DOHH2 (cell line): Measurements from ENCODE around the gene ZNF124.

Source experiments
- H3F3A ChIP-seq: fragments of 200-600 bp; sonication (generic), shearing (Covaris generic); 2 replicates; pipeline ENCODE4 v1.6.0; 2016; ENCODE audit warnings: antibody characterized with exemption, mild to moderate bottlenecking; ENCODE audit not compliant: control insufficient read depth, insufficient read depth
- H3K27ac ChIP-seq: fragments of 200-600 bp; sonication (generic); 2 replicates; pipeline ENCODE4 v1.5.1; 2014; ENCODE audit warnings: low read depth, mild to moderate bottlenecking, low read length, moderate library complexity
- H3K27me3 ChIP-seq: fragments of 200-600 bp; sonication (generic); 2 replicates; pipeline ENCODE4 v1.6.1; 2014; ENCODE audit warnings: mild to moderate bottlenecking, low read length, mixed read lengths; ENCODE audit not compliant: control insufficient read depth
- H3K36me3 ChIP-seq: fragments of 200-600 bp; sonication (generic); 2 replicates; pipeline ENCODE4 v1.6.1; 2014; ENCODE audit warnings: mild to moderate bottlenecking, low read length, moderate library complexity, mixed read lengths; ENCODE audit not compliant: control insufficient read depth
- H3K4me1 ChIP-seq: fragments of 200-600 bp; sonication (generic); 2 replicates; pipeline ENCODE4 v1.6.1; 2014; ENCODE audit warnings: mild to moderate bottlenecking, low read length, mixed read lengths; ENCODE audit not compliant: control insufficient read depth
- H3K4me2 ChIP-seq: fragments of 200-600 bp; sonication (generic); 2 replicates; pipeline ENCODE4 v1.6.0; 2014; ENCODE audit warnings: mild to moderate bottlenecking, low read length, moderate library complexity
- H3K4me3 ChIP-seq: fragments of 200-600 bp; sonication (generic); 2 replicates; pipeline ENCODE4 v1.5.1; 2014; ENCODE audit warnings: mild to moderate bottlenecking, low read length, mixed read lengths
- H3K79me2 ChIP-seq: fragments of 200-600 bp; sonication (generic); 2 replicates; pipeline ENCODE4 v1.6.1; 2014; ENCODE audit warnings: mild to moderate bottlenecking, low read length, mixed read lengths; ENCODE audit not compliant: control insufficient read depth
- H3K9me2 ChIP-seq: fragments of 200-600 bp; sonication (generic); replicated peaks from 2 replicates; pipeline ENCODE4 v1.6.1; 2014; ENCODE audit warnings: mild to moderate bottlenecking, low read length, mixed read lengths; ENCODE audit not compliant: control insufficient read depth
- H3K9me3 ChIP-seq: fragments of 200-600 bp; sonication (generic); 2 replicates; pipeline ENCODE4 v1.6.1; 2014; ENCODE audit warnings: antibody characterized with exemption, low read length, mixed read lengths; ENCODE audit not compliant: control insufficient read depth, insufficient read depth
- H4K20me1 ChIP-seq: fragments of 200-600 bp; sonication (generic); 2 replicates; pipeline ENCODE4 v1.6.0; 2014; ENCODE audit warnings: low read depth, mild to moderate bottlenecking, antibody characterized with exemption, low read length, moderate library complexity; ENCODE audit not compliant: control insufficient read depth, insufficient read depth
- EZH2phosphoT487 ChIP-seq: fragments of 200-600 bp; sonication (generic); IDR thresholded peaks from 2 replicates; pipeline ENCODE4 v1.6.1; 2017; ENCODE audit warnings: borderline replicate concordance, mild to moderate bottlenecking, antibody characterized with exemption, low read length, moderate library complexity, mixed read lengths
- TF ChIP-seq, protein P1 (sequence below): fragments of 200-600 bp; sonication (generic); IDR thresholded peaks from one replicate; pipeline ENCODE4 v1.5.1; 2014; ENCODE audit warnings: antibody characterized with exemption, mild to moderate bottlenecking, low read depth, low read length; ENCODE audit not compliant: poor library complexity, severe bottlenecking

ZNF124 gene

DNA sequence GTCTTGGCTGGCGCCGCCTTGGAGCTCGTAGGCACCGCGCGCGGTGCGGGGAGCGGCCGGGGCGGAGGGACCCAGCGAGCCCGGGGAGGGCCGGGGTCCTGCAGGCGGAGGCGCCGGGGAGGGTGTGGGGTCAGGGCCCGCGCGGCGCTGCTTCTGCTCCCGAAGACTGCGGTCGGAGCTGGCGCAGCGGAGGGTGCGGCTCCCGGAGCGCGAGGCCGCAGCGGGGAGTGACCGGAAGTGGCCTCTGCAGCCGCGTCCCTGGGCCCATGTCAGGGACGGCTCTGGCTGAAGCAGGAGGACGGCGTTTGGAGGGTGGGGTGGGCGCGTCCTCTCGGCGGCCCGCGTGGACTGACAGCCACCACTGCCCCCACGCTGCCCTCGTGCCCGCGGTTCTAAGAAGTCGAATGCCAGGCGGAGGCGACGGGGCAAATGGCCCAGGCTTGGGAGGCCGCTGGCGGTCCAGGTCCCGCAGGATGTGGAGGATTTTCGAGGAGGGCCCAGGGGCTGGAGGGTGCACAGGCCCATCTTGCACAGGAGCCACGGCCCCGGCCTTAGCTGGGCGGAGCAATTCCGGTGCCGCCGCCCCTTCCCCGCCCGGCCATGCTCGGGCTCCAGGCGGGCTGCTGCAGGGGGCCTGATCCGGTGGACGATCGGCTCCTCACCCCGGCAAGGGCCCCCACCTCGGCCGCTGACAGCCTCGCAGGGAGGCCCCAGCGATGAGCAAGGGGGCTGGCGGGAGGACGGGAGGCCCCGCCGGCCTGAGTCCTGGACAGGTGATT is 59.9 kb downstream of the ZNF124 start:
- Histone ChIP-seq H3K79me2 (no peaks in the 10 kb centered on the region), H3K4me3 (no peak overlapping the region), H4K20me1 (no peaks in the 10 kb centered on the region), H3K36me3 (no peaks in the 10 kb centered on the region), H3K27me3 (no peaks in the 10 kb centered on the region), H3K9me2 (no peaks in the 10 kb centered on the region), H3K4me2 (no peak overlapping the region), H3K9me3 (peaks cover 3% of the 10 kb centered on the region; the same call in 1 of the 2 replicates), H3F3A (no peaks in the 10 kb centered on the region), H3K27ac (no peak overlapping the region), H3K4me1 (no peaks in the 10 kb centered on the region)
- TF ChIP-seq, protein P1, sequence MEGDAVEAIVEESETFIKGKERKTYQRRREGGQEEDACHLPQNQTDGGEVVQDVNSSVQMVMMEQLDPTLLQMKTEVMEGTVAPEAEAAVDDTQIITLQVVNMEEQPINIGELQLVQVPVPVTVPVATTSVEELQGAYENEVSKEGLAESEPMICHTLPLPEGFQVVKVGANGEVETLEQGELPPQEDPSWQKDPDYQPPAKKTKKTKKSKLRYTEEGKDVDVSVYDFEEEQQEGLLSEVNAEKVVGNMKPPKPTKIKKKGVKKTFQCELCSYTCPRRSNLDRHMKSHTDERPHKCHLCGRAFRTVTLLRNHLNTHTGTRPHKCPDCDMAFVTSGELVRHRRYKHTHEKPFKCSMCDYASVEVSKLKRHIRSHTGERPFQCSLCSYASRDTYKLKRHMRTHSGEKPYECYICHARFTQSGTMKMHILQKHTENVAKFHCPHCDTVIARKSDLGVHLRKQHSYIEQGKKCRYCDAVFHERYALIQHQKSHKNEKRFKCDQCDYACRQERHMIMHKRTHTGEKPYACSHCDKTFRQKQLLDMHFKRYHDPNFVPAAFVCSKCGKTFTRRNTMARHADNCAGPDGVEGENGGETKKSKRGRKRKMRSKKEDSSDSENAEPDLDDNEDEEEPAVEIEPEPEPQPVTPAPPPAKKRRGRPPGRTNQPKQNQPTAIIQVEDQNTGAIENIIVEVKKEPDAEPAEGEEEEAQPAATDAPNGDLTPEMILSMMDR, result no peak
- TF ChIP-seq EZH2phosphoT487, result no peak

DNA sequence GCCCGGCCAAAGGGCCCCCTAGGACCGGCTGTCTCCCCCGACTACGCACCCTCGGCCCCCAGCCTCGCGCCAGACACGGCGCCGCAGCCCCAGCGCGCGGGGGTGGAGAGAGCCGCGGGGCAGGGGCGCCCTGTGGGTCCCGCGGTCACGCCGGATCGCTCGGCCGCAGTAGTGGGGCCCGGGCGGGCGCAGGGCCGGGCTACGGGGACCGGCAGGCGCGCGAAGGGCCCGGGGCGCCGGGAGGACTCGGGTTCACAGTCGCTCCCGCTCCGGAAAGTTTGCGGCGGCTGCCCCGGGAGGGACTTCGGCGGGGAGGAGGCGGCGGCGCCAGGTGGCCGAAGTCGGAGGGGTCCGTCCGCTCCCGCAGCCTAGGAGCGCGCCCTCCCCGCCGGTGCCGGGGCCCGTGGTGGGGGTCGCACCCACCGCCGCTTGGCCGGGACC is 60.5 kb downstream of the ZNF124 start:
- H3F3A ChIP-seq, result no peaks in the 10 kb centered on the region
- no peak overlapping the region for H3K4me2 ChIP-seq
- peaks cover 3% of the 10 kb centered on the region; the same call in 1 of the 2 replicates for H3K9me3 ChIP-seq
- no peaks in the 10 kb centered on the region for H3K4me1 ChIP-seq
- no peak overlapping the region for H3K4me3 ChIP-seq
- no peaks in the 10 kb centered on the region for H4K20me1 ChIP-seq
- H3K9me2 ChIP-seq, result no peaks in the 10 kb centered on the region
- no peaks in the 10 kb centered on the region for H3K27me3 ChIP-seq
- H3K36me3 ChIP-seq, result no peaks in the 10 kb centered on the region
- H3K27ac ChIP-seq, result no peak overlapping the region
- no peaks in the 10 kb centered on the region for H3K79me2 ChIP-seq
- no peak for TF ChIP-seq EZH2phosphoT487
- TF ChIP-seq, protein P1, result no peak

DNA sequence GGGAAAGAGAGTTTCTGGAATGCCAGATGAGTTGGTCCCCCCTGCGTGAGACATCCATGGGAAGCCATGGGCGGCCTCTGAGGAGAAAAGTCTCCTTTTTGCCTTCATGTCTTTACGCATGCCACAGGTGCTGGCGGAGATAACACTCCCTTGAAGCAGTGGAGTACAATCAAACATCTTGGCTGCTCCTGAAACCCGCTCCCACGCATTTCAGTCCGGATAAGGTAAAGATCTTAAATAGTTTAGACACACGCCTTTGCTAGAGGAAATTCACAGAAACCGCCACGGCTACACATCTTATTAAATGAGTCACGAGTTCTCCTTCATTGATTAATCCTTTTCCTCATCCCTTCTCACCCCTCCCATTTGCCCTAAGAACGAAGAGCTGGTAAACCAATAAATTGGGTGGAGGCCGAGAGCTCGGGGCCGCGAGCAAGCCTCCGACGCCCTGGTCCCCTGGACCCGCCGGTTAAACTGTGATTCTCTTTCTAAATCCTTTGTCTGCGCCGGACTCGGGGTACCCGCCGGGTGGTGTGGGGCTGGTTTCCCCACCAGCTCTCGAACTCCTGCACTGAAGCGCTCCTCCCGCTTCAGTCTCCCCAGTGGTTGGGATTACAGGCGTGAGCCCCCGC is 61.1 kb downstream of the ZNF124 start:
- Histone ChIP-seq H3K9me2 (no peaks in the 10 kb centered on the region), H3K4me3 (no peak overlapping the region), H4K20me1 (no peaks in the 10 kb centered on the region), H3F3A (no peaks in the 10 kb centered on the region), H3K27ac (no peak overlapping the region), H3K27me3 (no peaks in the 10 kb centered on the region), H3K79me2 (no peaks in the 10 kb centered on the region), H3K4me2 (no peak overlapping the region), H3K36me3 (no peaks in the 10 kb centered on the region), H3K4me1 (no peaks in the 10 kb centered on the region), H3K9me3 (peaks cover 3% of the 10 kb centered on the region)
- TF ChIP-seq EZH2phosphoT487, result no peak
- TF ChIP-seq, protein P1, result no peak
